Pancreas (tissue), 10 donors: ENCODE measurements around the gene BET1. TPM values are rescaled to one million over a fixed set of nuclear protein-coding genes. Genes with fewer than 3 reads are reported as not detected.

Source experiments
- ATAC-seq, 4 donors: fragments of 200-7000 bp; cut with Tn5 transposase; one replicate each; pipeline versions ENCODE4 v1.8.0 to v1.9.1; 2020; ENCODE audit warnings: mild to moderate bottlenecking in 4 of 4, moderate library complexity in 4 of 4
- DNase-seq, 6 donors: peaks; one replicate each; pipeline ENCODE4 v3.0.0-alpha.2; 2020
- FAIRE-seq: peaks from 2 replicates; lab custom pipeline; 2012; peaks lifted over from hg19 to GRCh38; lab: Jason Lieb, UNC
- H3K27ac ChIP-seq, 4 donors: fragments of 200-600 bp; sonication (generic); 1 replicate in 3 of 4; 2 replicates in 1 of 4; pipeline versions ENCODE4 v1.5.0 to v1.8.0; 2020
- H3K27me3 ChIP-seq, 4 donors: fragments of 200-600 bp; one replicate each; pipeline ENCODE4 v1.8.0; 2021
- H3K36me3 ChIP-seq, 3 donors: fragments of 200-600 bp; sonication (generic) in 1 of 3; one replicate each; pipeline versions ENCODE4 v1.5.0 to v1.8.0; 2020 to 2021
- H3K4me1 ChIP-seq, 3 donors: fragments of 200-600 bp; one replicate each; pipeline ENCODE4 v1.8.0; 2021
- H3K4me3 ChIP-seq, 4 donors: fragments of 200-600 bp; sonication (generic) in 2 of 4; one replicate each; pipeline versions ENCODE4 v1.5.0 to v1.8.0; 2020 to 2021
- H3K9me3 ChIP-seq, 4 donors: fragments of 200-600 bp; one replicate each; pipeline ENCODE4 v1.8.0; 2021
- WGBS, 2 donors: extraction: QIAGEN DNeasy Blood & Tissue Kit; methylation state at CpG; one replicate each; pipeline ENCODE4 v1.1.7; 2013; 5-methylcytosine and 5-hydroxymethylcytosine counted together
- intact Hi-C, 3 donors: fragments of 100-400 bp; cut with DNase I; formaldehyde crosslinking; loops; one replicate each; pipeline versions ENCODE4 v1.11.1 to v1.14.2; 2022
- polyA plus RNA-seq, 2 donors: library from polyadenylated mRNA; stranded (reverse); fragments of 200-250 nt; gene quantifications; one replicate each; pipeline ENCODE4 v1.2.3, GENCODE V29; 2013
- total RNA-seq, 6 donors: library from RNA; stranded (reverse); fragmentation: NEBNext Ultra II Directional in 4 of 6; extraction: Animal tissue kit (Norgen Biotek cat#: 25700) in 4 of 6; gene quantifications; one replicate each; pipeline versions ENCODE4 v1.2.1 to v1.2.4, GENCODE V29; 2021 to 2023
- TF ChIP-seq, protein P1 (sequence below), 4 donors: fragments of 200-600 bp; sonication (generic) in 3 of 4; IDR thresholded peaks; one replicate each; pipeline versions ENCODE4 v1.5.0 to v1.8.0; 2021; ENCODE audit warnings: antibody characterized with exemption in 4 of 4
- donor health status: healthy with polysubstance abuse.
- donor health status: DM: no; HTN: no; CAD: no; lungs with moderate emphysema.
- donor health status: DM: no; HTN: no; CAD: no.
- donor health status: control.
- donor health status: control.
- donor health status: Bipolar disorder and iron deficiency.
- donor health status: DM: yes; HTN: yes; CAD: no.
- donor health status: DM: no; HTN: no; CAD: no.
- donor health status: DM: no; HTN: no; CAD: no.
- donor health status: DM: yes; HTN: yes; CAD: no.

Gene BET1
- total and polyA plus RNA-seq, 8 donors: 13.8 to 24.6 (median 18.1) TPM

- ATAC-seq (no peak), FAIRE-seq (no peak)
- intact Hi-C loops: no loop called here
These were observed 11.6 kb downstream of the BET1 start for GRCh38 chr7:93992421-93993110.

DNA sequence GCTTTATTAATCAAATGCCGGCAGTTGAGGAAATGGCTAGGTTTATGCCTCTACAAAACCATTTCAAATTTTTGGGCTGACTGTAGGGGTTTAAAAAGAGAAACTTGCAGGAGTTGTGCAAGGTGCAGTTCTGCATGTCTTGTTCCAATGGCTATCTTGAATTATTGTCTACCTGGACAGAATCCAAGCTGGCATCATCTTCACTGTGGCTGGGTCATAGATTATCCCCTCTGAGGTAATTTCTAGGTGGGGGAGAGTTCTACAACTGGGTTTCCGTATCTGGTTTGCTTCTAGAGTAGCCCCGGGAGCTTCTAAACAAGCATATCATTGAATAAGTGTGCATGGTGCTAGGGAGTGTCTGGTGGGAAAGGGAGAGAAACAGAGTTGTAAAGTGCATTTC lies 16.9 kb downstream of the BET1 start:
- no peaks in the 10 kb centered on the region for H3K4me1 ChIP-seq
- no peak for FAIRE-seq
- no peaks in the 10 kb centered on the region for H3K9me3 ChIP-seq
- DNase-seq: no peak
- H3K27ac ChIP-seq: no peak overlapping the region
- intact Hi-C loops: no loop called here
- no peak overlapping the region for H3K4me3 ChIP-seq
- H3K27me3 ChIP-seq: no peaks in the 10 kb centered on the region
- 91 to 92% methylated on average over 3 of the region's 3 CpGs for WGBS, 2 donors
- ATAC-seq: no peak
- H3K36me3 ChIP-seq: no peaks in the 10 kb centered on the region
- TF ChIP-seq, protein P1, sequence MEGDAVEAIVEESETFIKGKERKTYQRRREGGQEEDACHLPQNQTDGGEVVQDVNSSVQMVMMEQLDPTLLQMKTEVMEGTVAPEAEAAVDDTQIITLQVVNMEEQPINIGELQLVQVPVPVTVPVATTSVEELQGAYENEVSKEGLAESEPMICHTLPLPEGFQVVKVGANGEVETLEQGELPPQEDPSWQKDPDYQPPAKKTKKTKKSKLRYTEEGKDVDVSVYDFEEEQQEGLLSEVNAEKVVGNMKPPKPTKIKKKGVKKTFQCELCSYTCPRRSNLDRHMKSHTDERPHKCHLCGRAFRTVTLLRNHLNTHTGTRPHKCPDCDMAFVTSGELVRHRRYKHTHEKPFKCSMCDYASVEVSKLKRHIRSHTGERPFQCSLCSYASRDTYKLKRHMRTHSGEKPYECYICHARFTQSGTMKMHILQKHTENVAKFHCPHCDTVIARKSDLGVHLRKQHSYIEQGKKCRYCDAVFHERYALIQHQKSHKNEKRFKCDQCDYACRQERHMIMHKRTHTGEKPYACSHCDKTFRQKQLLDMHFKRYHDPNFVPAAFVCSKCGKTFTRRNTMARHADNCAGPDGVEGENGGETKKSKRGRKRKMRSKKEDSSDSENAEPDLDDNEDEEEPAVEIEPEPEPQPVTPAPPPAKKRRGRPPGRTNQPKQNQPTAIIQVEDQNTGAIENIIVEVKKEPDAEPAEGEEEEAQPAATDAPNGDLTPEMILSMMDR (IDR thresholded peaks at IDR 0.05): no peak

More at GRCh38 chr7:93992421-93993110, 11.6 kb downstream of the BET1 start:
- Histone ChIP-seq H3K4me3 (no peak overlapping the region), H3K27me3 (no peaks in the 10 kb centered on the region), H3K9me3 (no peaks in the 10 kb centered on the region), H3K36me3 (peaks cover 0 to 3% (median 0%) of the 10 kb centered on the region in 3 donors), H3K27ac (no peak overlapping the region), H3K4me1 (no peaks in the 10 kb centered on the region)
- DNase-seq: no peak
- WGBS, 2 donors: 73 to 80% methylated on average over 6 of the region's 6 CpGs
- TF ChIP-seq, protein P1 (IDR thresholded peaks at IDR 0.05): no peak

GRCh38 chr7:93985101-93985500 lies 19.1 kb downstream of the BET1 start:
- Histone ChIP-seq H3K36me3 (no peaks in the 10 kb centered on the region), H3K27me3 (no peaks in the 10 kb centered on the region), H3K4me1 (no peaks in the 10 kb centered on the region), H3K9me3 (no peaks in the 10 kb centered on the region), H3K27ac (no peak overlapping the region), H3K4me3 (no peak overlapping the region)
- WGBS, 2 donors: 82 to 86% methylated on average over 1 of the region's 1 CpG
- no peak for DNase-seq
- TF ChIP-seq, protein P1 (IDR thresholded peaks at IDR 0.05): no peak
- intact Hi-C loops: no loop called here
- no peak for ATAC-seq
- no peak for FAIRE-seq

- TF ChIP-seq, protein P1 (IDR thresholded peaks at IDR 0.05): no peak
- Histone ChIP-seq H3K27me3 (no peaks in the 10 kb centered on the region), H3K9me3 (no peaks in the 10 kb centered on the region), H3K4me1 (no peaks in the 10 kb centered on the region), H3K27ac (no peak overlapping the region), H3K36me3 (no peaks in the 10 kb centered on the region), H3K4me3 (no peak overlapping the region)
- ATAC-seq: no peak
- intact Hi-C loops: no loop called here
- FAIRE-seq: no peak
- no peak for DNase-seq
These were observed 20.1 kb downstream of the BET1 start for GRCh38 chr7:93984024-93984423.

- Histone ChIP-seq H3K4me3 (no peak overlapping the region), H3K27ac (no peak overlapping the region), H3K27me3 (no peaks in the 10 kb centered on the region), H3K4me1 (no peaks in the 10 kb centered on the region), H3K9me3 (no peaks in the 10 kb centered on the region), H3K36me3 (no peaks in the 10 kb centered on the region)
- no peak for ATAC-seq
- intact Hi-C loops: no loop called here
- no peak for DNase-seq
- WGBS, 2 donors: 68 to 87% methylated on average over 2 of the region's 2 CpGs
- no peak for FAIRE-seq
- TF ChIP-seq, protein P1 (IDR thresholded peaks at IDR 0.05): no peak
These were observed 22.7 kb downstream of the BET1 start for GRCh38 chr7:93981480-93981874.
